GM12878 (cell line): ENCODE data around the gene ANKRD6. TPM values are rescaled to one million over a fixed set of nuclear protein-coding genes. Genes with fewer than 3 reads are reported as not detected.

ENCODE experiments used
- ATAC-seq: fragments of 200-7000 bp; cut with Tn5 transposase; 3 replicates; pipeline ENCODE4 v1.9.1; 2020; ENCODE audit warnings: mild to moderate bottlenecking, moderate library complexity
- BruUV-seq: library from RNA; stranded (reverse); fragments of 400-500 nt; replicated peaks from 2 replicates; lab custom pipeline; 2021; lab: Mats Ljungman, UMichigan
- CTCF ChIA-PET: fragments of 300-600 bp; sonication (Branson Sonifier 250); formaldehyde crosslinking; extraction: SDS; loops from one replicate; lab custom pipeline; 2021; ENCODE audit warnings: inconsistent platforms; lab: Yijun Ruan, JAX
- POLR2A ChIA-PET: fragments of 350-600 bp; formaldehyde crosslinking; extraction: SDS; loops from one replicate; lab custom pipeline; 2021; ENCODE audit warnings: inconsistent platforms; lab: Charles Lee
- RAD21 ChIA-PET: fragments of 300-600 bp; sonication (Branson Sonifier 250); formaldehyde crosslinking; loops from one replicate; lab custom pipeline; 2023; ENCODE audit warnings: antibody characterized with exemption; ENCODE audit not compliant: unreplicated experiment; lab: Charles Lee
- SMC1A ChIA-PET: fragments of 300-600 bp; sonication (Branson Sonifier 250); formaldehyde crosslinking; loops from one replicate; lab custom pipeline; 2023; ENCODE audit not compliant: unreplicated experiment, uncharacterized antibody; lab: Charles Lee
- DNase-seq: peaks from one replicate; pipeline ENCODE4 v3.0.0-alpha.2; 2011; ENCODE audit warnings: low read depth, low spot score
- FAIRE-seq: peaks from 3 replicates; lab custom pipeline; 2011; peaks lifted over from hg19 to GRCh38; lab: Jason Lieb, UNC
- H2AFZ ChIP-seq: 2 replicates; pipeline ENCODE4 v1.6.0; 2011; ENCODE audit warnings: low read depth, low read length, control low read depth; ENCODE audit not compliant: control insufficient read depth
- H3K27ac ChIP-seq: 2 replicates; pipeline ENCODE4 v1.5.1; 2011; ENCODE audit warnings: control low read depth; ENCODE audit not compliant: control insufficient read depth, insufficient read depth
- H3K27me3 ChIP-seq, 2 experiments: replicated peaks in 1 of 2; 2 replicates each; pipeline versions ENCODE4 v1.6.0 to v1.6.1; 2011; ENCODE audit warnings: low read length in 1 of 2; ENCODE audit not compliant: control insufficient read depth in 2 of 2, insufficient read depth in 2 of 2
- H3K36me3 ChIP-seq, 2 experiments: 2 replicates each; pipeline ENCODE4 v1.5.1; 2011; ENCODE audit warnings: low read length in 1 of 2; ENCODE audit not compliant: control insufficient read depth in 2 of 2, insufficient read depth in 2 of 2
- H3K4me1 ChIP-seq: 2 replicates; pipeline ENCODE4 v1.6.1; 2011; ENCODE audit warnings: mild to moderate bottlenecking, low read length, moderate library complexity, mixed read lengths; ENCODE audit not compliant: control insufficient read depth, insufficient read depth
- H3K4me2 ChIP-seq: 2 replicates; pipeline ENCODE4 v1.6.0; 2011; ENCODE audit warnings: control low read depth; ENCODE audit not compliant: control insufficient read depth, insufficient read depth
- H3K4me3 ChIP-seq: fragments of 200-600 bp; sonication (generic); 2 replicates; pipeline ENCODE4 v1.5.1; 2016
- H3K79me2 ChIP-seq: 2 replicates; pipeline ENCODE4 v1.6.0; 2011; ENCODE audit warnings: low read length; ENCODE audit not compliant: control insufficient read depth, insufficient read depth
- H3K9ac ChIP-seq: 2 replicates; pipeline ENCODE4 v1.8.0; 2011; ENCODE audit warnings: low read length, control low read depth, mixed read lengths; ENCODE audit not compliant: control insufficient read depth, insufficient read depth
- H3K9me3 ChIP-seq: replicated peaks from 3 replicates; pipeline ENCODE4 v1.5.1; 2011; ENCODE audit warnings: mild to moderate bottlenecking, low read length; ENCODE audit not compliant: control insufficient read depth, insufficient read depth
- H4K20me1 ChIP-seq: 2 replicates; pipeline ENCODE4 v1.6.0; 2011; ENCODE audit not compliant: control insufficient read depth, insufficient read depth
- ATF7 ChIP-seq: fragments of 450-650 bp; IDR thresholded peaks from 2 replicates; pipeline ENCODE4 v1.6.1; 2016; ENCODE audit warnings: low read depth, mild to moderate bottlenecking
- BMI1 ChIP-seq: fragments of 450-650 bp; IDR thresholded peaks from 2 replicates; pipeline ENCODE4 v1.6.1; 2016; ENCODE audit warnings: mild to moderate bottlenecking, moderate library complexity, borderline replicate concordance
- MEF2A ChIP-seq: IDR thresholded peaks from 2 replicates; pipeline ENCODE4 v1.6.1; 2011; ENCODE audit warnings: low read depth, mild to moderate bottlenecking, low read length, moderate library complexity; ENCODE audit not compliant: insufficient read depth
- MTA2 ChIP-seq: fragments of 450-650 bp; IDR thresholded peaks from 2 replicates; pipeline ENCODE4 v1.6.1; 2016; ENCODE audit warnings: low read depth, mild to moderate bottlenecking, moderate library complexity
- NR2C1 ChIP-seq: fragments of 450-650 bp; IDR thresholded peaks from 2 replicates; pipeline ENCODE4 v1.6.1; 2017; ENCODE audit warnings: antibody characterized with exemption, mild to moderate bottlenecking, moderate library complexity
- NRF1 ChIP-seq: conservative IDR thresholded peaks from 2 replicates; pipeline ENCODE4 v1.6.1; 2011; ENCODE audit warnings: mild to moderate bottlenecking, low read depth, low read length, improper control_type of control experiment
- POLR2AphosphoS2 ChIP-seq: IDR thresholded peaks from 2 replicates; pipeline ENCODE4 v1.6.1; 2011; ENCODE audit warnings: low read depth, mild to moderate bottlenecking, low read length, improper control_type of control experiment, moderate library complexity
- RAD21 ChIP-seq: IDR thresholded peaks from 2 replicates; pipeline ENCODE4 v1.6.1; 2011; ENCODE audit warnings: mild to moderate bottlenecking, low read depth, low read length, moderate library complexity; ENCODE audit not compliant: insufficient read depth
- RFX5 ChIP-seq: IDR thresholded peaks from 2 replicates; pipeline ENCODE4 v1.6.1; 2011; ENCODE audit warnings: low read depth, low read length, improper control_type of control experiment
- TAF1 ChIP-seq: IDR thresholded peaks from 2 replicates; pipeline ENCODE4 v1.6.1; 2011; ENCODE audit warnings: mild to moderate bottlenecking, low read depth, low read length, borderline replicate concordance
- TARDBP ChIP-seq: IDR thresholded peaks from 2 replicates; pipeline ENCODE4 v1.6.1; 2016; ENCODE audit warnings: borderline replicate concordance
- YBX1 ChIP-seq: fragments of 450-650 bp; IDR thresholded peaks from 2 replicates; pipeline ENCODE4 v1.6.1; 2016; ENCODE audit warnings: antibody characterized with exemption
- YY1 ChIP-seq: IDR thresholded peaks from 2 replicates; pipeline ENCODE4 v1.6.1; 2011; ENCODE audit warnings: low read depth, mild to moderate bottlenecking, low read length
- ZNF207 ChIP-seq: fragments of 450-650 bp; IDR thresholded peaks from 2 replicates; pipeline ENCODE4 v1.6.1; 2014; ENCODE audit warnings: antibody characterized with exemption, mild to moderate bottlenecking, borderline replicate concordance
- ZSCAN29 ChIP-seq: fragments of 450-650 bp; IDR thresholded peaks from 2 replicates; pipeline ENCODE4 v1.6.1; 2017; ENCODE audit warnings: mild to moderate bottlenecking, moderate library complexity
- WGBS: methylation state at CpG from one replicate; pipeline ENCODE4 v1.1.6; 2016; ENCODE audit warnings: low lambda C conversion rate; ENCODE audit not compliant: insufficient replicate concordance, insufficient coverage; ENCODE audit errors: missing lambda C conversion rate; 5-methylcytosine and 5-hydroxymethylcytosine counted together
- in situ Hi-C: fragments of 300-500 bp; cut with MboI; formaldehyde crosslinking; loops from 9 replicates; pipeline ENCODE4 v1.14.3; 2018; ENCODE audit warnings: mixed read lengths
- intact Hi-C: fragments of 100-400 bp; cut with micrococcal nuclease; formaldehyde crosslinking; loops from one replicate; pipeline ENCODE4 v1.14.2; 2022; ENCODE audit not compliant: unreplicated experiment
- polyA plus RNA-seq, 11 experiments: library from polyadenylated mRNA; depleted of rRNA in 4 of 11; unstranded in 6 of 11; stranded (reverse) in 5 of 11; fragments of >200 nt; fragmentation: Nextera tagmentation in 4 of 11; fragmentation: Illumina TruSeq in 1 of 11; extraction: Ambion mirVana in 4 of 11; extraction: Trizol in 1 of 11; gene quantifications; 1 replicate in 1 of 11; 2 replicates in 10 of 11; pipeline versions ENCODE4 v1.2.1 to v1.2.3, GENCODE V29; 2011 to 2016; ENCODE audit warnings: inconsistent platforms in 2 of 11, missing spikeins in 2 of 11, low read depth in 1 of 11
- total RNA-seq, 4 experiments: library from RNA; depleted of rRNA in 3 of 4; stranded (reverse); fragments of >200 nt in 3 of 4; fragmentation: Illumina TruSeq in 1 of 4; extraction: Trizol in 1 of 4; gene quantifications; 2 replicates each; pipeline versions ENCODE4 v1.2.1 to v1.2.3, GENCODE V29; 2013 to 2021
- TF ChIP-seq, protein P1 (sequence below): fragments of 150-350 bp; IDR thresholded peaks from 2 replicates; pipeline ENCODE4 v1.6.1; 2014; ENCODE audit warnings: mild to moderate bottlenecking, low read depth, low read length
- TF ChIP-seq, protein P2 (sequence below): IDR thresholded peaks from 2 replicates; pipeline ENCODE4 v1.6.1; 2012; ENCODE audit warnings: low read depth, low read length, improper control_type of control experiment
- TF ChIP-seq, protein P3 (sequence below): IDR thresholded peaks from 2 replicates; pipeline ENCODE4 v1.6.1; 2011; ENCODE audit warnings: borderline replicate concordance, low read depth, mild to moderate bottlenecking, moderate library complexity, mixed read lengths, low read length; ENCODE audit not compliant: insufficient read depth; ENCODE audit errors: extremely low read length
- TF ChIP-seq, protein P4 (sequence below): fragments of 450-650 bp; IDR thresholded peaks from 2 replicates; pipeline ENCODE4 v1.6.1; 2016; ENCODE audit warnings: mild to moderate bottlenecking

ANKRD6 gene
- total and polyA plus RNA-seq, 10 of the 15 experiments (the other 5 are each of a cell fraction or from before 2014, with no cell fraction given): 0.03 to 0.90 (median 0.38) TPM

DNA sequence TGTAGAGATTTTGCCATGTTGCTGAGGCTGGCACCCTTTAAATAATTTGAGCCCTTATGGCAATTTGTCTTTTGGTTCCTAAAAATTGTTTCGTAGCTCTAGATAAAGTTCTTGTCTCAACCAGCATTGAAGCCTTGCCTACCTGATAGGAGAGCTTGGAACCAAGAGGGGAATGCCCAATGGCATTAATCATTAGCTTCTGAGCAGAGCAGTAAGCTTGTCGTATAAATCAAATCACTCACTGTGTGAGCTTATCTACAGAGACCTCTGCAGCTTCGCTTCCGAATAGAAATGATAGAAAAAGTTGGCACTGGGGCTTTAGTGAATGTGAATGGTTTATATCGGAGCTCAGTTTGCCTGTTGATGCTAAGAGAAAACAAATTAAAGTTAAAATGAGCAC lies 10.7 kb downstream of the ANKRD6 start (continued):
- TF ChIP-seq, protein P1, sequence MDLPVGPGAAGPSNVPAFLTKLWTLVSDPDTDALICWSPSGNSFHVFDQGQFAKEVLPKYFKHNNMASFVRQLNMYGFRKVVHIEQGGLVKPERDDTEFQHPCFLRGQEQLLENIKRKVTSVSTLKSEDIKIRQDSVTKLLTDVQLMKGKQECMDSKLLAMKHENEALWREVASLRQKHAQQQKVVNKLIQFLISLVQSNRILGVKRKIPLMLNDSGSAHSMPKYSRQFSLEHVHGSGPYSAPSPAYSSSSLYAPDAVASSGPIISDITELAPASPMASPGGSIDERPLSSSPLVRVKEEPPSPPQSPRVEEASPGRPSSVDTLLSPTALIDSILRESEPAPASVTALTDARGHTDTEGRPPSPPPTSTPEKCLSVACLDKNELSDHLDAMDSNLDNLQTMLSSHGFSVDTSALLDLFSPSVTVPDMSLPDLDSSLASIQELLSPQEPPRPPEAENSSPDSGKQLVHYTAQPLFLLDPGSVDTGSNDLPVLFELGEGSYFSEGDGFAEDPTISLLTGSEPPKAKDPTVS: no peak
- TF ChIP-seq RFX5: no peak

DNA sequence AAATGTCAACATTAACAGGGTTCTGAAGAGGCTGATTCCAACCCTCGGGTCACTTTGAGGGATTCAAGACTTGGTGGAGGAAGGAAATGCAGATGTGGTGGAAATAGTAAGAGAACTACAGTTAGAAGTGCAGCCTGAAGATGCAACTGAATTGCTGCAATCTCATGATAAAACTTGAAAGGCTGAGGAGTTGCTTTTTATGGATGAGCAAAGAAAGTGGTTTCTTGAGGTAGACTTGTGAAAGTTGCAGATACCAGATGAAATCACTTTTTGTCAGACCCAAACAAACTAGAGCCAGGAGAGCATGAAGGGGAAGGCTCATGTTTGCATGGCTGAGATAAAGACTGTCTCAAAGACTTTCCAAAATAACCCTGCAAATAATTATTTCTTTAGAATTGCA lies 16.2 kb downstream of the ANKRD6 start:
- no peak for FAIRE-seq
- no peak for TF ChIP-seq TARDBP
- TF ChIP-seq POLR2AphosphoS2: no peak
- TF ChIP-seq, protein P2, sequence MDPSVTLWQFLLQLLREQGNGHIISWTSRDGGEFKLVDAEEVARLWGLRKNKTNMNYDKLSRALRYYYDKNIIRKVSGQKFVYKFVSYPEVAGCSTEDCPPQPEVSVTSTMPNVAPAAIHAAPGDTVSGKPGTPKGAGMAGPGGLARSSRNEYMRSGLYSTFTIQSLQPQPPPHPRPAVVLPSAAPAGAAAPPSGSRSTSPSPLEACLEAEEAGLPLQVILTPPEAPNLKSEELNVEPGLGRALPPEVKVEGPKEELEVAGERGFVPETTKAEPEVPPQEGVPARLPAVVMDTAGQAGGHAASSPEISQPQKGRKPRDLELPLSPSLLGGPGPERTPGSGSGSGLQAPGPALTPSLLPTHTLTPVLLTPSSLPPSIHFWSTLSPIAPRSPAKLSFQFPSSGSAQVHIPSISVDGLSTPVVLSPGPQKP: no peak
- TF ChIP-seq, protein P3, sequence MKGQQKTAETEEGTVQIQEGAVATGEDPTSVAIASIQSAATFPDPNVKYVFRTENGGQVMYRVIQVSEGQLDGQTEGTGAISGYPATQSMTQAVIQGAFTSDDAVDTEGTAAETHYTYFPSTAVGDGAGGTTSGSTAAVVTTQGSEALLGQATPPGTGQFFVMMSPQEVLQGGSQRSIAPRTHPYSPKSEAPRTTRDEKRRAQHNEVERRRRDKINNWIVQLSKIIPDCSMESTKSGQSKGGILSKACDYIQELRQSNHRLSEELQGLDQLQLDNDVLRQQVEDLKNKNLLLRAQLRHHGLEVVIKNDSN: no peak
- no peak for TF ChIP-seq YBX1
- no peak for TF ChIP-seq ZNF207
- no peak for TF ChIP-seq ZSCAN29
- no peak for TF ChIP-seq BMI1
- TF ChIP-seq, protein P4, sequence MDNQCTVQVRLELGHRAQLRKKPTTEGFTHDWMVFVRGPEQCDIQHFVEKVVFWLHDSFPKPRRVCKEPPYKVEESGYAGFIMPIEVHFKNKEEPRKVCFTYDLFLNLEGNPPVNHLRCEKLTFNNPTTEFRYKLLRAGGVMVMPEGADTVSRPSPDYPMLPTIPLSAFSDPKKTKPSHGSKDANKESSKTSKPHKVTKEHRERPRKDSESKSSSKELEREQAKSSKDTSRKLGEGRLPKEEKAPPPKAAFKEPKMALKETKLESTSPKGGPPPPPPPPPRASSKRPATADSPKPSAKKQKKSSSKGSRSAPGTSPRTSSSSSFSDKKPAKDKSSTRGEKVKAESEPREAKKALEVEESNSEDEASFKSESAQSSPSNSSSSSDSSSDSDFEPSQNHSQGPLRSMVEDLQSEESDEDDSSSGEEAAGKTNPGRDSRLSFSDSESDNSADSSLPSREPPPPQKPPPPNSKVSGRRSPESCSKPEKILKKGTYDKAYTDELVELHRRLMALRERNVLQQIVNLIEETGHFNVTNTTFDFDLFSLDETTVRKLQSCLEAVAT: no peak
- TF ChIP-seq ATF7: no peak
- no peak for TF ChIP-seq TAF1
- TF ChIP-seq NR2C1: no peak
- no peak for TF ChIP-seq NRF1
- no peak for TF ChIP-seq YY1
- TF ChIP-seq MTA2: no peak
- TF ChIP-seq MEF2A: no peak
- TF ChIP-seq RAD21: no peak

More for the DNA sequence above, 16.2 kb downstream of the ANKRD6 start:
- no peaks in the 10 kb centered on the region for H3K4me1 ChIP-seq
- ChIA-PET CTCF (no interaction called here), RAD21 (no interaction called here), POLR2A (no interaction called here), SMC1A (no interaction called here)
- DNase-seq: no peak
- BruUV-seq: no TSS peak
- no peaks in the 10 kb centered on the region for H3K27me3 ChIP-seq
- no peak overlapping the region for H2AFZ ChIP-seq
- H3K4me3 ChIP-seq: no peak overlapping the region
- no peaks in the 10 kb centered on the region; the same call in 2 of the 3 replicates for H3K9me3 ChIP-seq
- no peaks in the 10 kb centered on the region for H3K36me3 ChIP-seq
- H4K20me1 ChIP-seq: no peaks in the 10 kb centered on the region
- H3K4me2 ChIP-seq: no peak overlapping the region
- in situ Hi-C loops (no loop called here), intact Hi-C loops (no loop called here)
- WGBS: 22% methylated on average over 1 of the region's 1 CpG
- H3K9ac ChIP-seq: no peak overlapping the region
- no peak for ATAC-seq
- no peaks in the 10 kb centered on the region for H3K79me2 ChIP-seq
- no peak overlapping the region for H3K27ac ChIP-seq
